Mesodermal cell (in vitro differentiated cells): ENCODE results near the gene ESRRG.

Source experiments
- H3K27ac ChIP-seq: 2 replicates; pipeline ENCODE4 v1.7.0; 2013; ENCODE audit warnings: mild to moderate bottlenecking, low read depth, low read length, moderate library complexity; ENCODE audit not compliant: severe bottlenecking
- H3K36me3 ChIP-seq: 2 replicates; pipeline ENCODE4 v1.7.1; 2013; ENCODE audit warnings: mild to moderate bottlenecking, low read length, moderate library complexity; ENCODE audit not compliant: control insufficient read depth, insufficient read depth
- H3K4me1 ChIP-seq: one replicate; pipeline ENCODE4 v1.7.1; 2013; ENCODE audit warnings: mild to moderate bottlenecking, low read length; ENCODE audit not compliant: insufficient read depth, control insufficient read depth, poor library complexity, severe bottlenecking
- H3K4me3 ChIP-seq: 2 replicates; pipeline ENCODE4 v1.7.0; 2013; ENCODE audit warnings: low read length, control low read depth, mild to moderate bottlenecking; ENCODE audit not compliant: insufficient read depth, poor library complexity, severe bottlenecking; ENCODE audit errors: extremely low read depth
- H3K9me3 ChIP-seq: 2 replicates; pipeline ENCODE4 v1.7.1; 2013; ENCODE audit warnings: mild to moderate bottlenecking, low read length, moderate library complexity; ENCODE audit not compliant: control insufficient read depth
- WGBS, 2 experiments: methylation state at CpG; one replicate each; pipeline ENCODE4 v1.1.5; 2013; ENCODE audit warnings: missing lambda C conversion rate in 2 of 2; ENCODE audit not compliant: insufficient coverage in 2 of 2; 5-methylcytosine and 5-hydroxymethylcytosine counted together

The ESRRG gene

DNA sequence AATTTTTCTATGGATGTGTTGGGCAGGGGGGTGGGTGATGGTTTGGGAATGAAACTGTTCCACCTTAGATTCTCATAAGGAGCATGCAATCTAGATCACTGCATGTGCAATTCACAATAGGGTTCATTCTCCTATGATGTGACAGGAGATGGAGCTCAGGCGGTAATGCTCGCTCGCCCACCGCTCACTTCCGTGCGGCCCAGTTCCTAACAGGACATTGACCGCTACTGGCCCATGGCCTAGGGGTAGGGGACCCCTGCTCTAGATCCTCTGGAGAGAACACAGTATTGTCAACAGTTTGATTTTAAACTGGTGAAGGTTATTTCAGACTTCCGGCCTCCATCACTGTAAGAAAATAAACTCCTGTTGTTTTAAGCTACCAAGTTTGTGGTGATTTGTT is 245.0 kb downstream of the ESRRG start:
- no peaks in the 10 kb centered on the region for H3K9me3 ChIP-seq
- H3K27ac ChIP-seq: no peak overlapping the region
- H3K36me3 ChIP-seq: no peaks in the 10 kb centered on the region
- WGBS, 2 experiments: 94 to 100% methylated on average over 4 to 7 of the region's 8 CpGs
- no peak overlapping the region for H3K4me3 ChIP-seq
- peaks cover 2% of the 10 kb centered on the region for H3K4me1 ChIP-seq

DNA sequence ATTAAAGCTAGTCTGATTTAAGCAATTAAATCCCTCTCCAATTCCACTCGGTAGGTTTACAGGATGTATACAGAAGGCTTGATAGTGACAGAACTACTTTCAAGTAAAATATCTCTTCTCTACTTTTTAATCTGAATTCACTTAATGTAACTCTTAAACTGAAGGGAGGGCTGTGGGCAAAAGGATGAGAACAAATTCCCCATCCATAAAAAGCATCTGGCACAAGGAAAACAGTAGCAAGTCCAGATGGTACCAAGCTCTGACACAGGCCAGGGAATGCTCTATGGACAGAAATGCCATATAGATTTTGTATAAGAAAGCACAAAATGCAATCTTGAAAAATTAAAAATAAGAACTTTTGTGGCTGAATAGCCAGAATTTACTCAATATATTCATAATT is 246.9 kb downstream of the ESRRG start:
- WGBS, 2 experiments: no CpG with 5 or more reads among the region's 1 CpG

DNA sequence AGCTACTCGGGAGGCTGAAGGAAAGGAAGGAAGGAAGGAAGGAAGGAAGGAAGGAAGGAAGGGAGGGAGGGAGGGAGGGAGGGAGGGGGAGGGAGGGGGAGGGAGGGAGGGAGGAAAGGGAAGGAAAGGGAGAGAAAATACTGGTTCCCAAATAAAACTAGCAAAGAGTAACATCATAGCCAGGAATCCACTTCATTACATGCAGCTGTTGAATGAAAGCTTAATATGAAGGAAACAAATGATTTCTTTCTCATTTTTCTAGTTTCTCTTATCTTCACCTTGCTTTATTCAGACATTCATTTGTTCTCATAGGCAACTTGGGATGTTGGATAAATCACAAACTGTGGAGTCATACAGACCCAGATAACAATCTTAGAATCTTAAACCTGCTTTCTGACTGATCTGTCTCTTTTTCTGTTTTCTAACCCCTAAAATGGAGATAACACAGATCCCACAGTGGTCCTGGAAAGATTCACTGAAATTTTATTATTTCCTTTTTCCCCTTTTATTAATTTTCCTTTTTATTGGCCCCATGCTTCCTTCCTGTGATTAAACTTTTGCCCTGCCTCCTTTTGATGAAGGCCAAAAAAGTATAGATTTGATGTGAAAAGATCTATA is 247.5 kb downstream of the ESRRG start:
- Histone ChIP-seq H3K4me1 (peaks cover 2% of the 10 kb centered on the region), H3K9me3 (no peaks in the 10 kb centered on the region), H3K4me3 (no peak overlapping the region), H3K27ac (no peak overlapping the region), H3K36me3 (no peaks in the 10 kb centered on the region)
- no CpG with 5 or more reads among the region's 1 CpG for WGBS, 2 experiments

More for the DNA sequence above, 246.9 kb downstream of the ESRRG start:
- H3K9me3 ChIP-seq: no peaks in the 10 kb centered on the region
- no peaks in the 10 kb centered on the region for H3K36me3 ChIP-seq
- peaks cover 2% of the 10 kb centered on the region for H3K4me1 ChIP-seq
- H3K27ac ChIP-seq: no peak overlapping the region
- H3K4me3 ChIP-seq: no peak overlapping the region

DNA sequence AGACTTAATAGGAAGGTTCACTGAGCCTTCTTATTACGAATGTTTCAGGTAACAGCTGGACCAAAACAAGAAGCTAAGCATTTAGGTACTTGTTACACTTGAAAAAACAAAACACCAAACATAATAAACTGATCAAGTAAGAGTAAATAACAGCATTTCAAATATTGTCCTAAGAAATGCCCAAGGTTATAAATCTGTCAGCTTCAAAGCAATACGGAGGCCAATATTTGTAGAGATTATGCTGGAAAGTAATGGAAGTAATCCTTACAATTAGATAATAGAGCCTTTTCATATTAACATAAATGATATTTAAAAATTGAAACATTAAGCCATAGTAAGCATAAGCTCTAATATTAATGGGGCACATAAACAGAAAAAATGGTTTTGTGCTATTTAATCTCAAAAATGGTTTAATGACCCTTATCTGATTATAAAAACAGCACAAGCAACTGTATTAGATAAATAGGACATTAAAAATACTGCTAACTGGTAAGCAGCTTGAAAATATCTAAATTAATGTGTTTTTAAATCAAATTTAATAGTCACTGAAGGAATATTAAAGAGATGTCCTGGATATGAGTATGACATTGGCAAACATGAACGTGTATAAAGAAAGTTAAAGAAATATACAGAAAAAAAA is 256.9 kb downstream of the ESRRG start:
- H3K9me3 ChIP-seq: no peaks in the 10 kb centered on the region
- WGBS, 2 experiments: no CpG with 5 or more reads among the region's 3 CpGs
- peaks cover 16% of the 10 kb centered on the region for H3K4me1 ChIP-seq
- H3K27ac ChIP-seq: no peak overlapping the region
- no peaks in the 10 kb centered on the region for H3K36me3 ChIP-seq
- H3K4me3 ChIP-seq: no peak overlapping the region

DNA sequence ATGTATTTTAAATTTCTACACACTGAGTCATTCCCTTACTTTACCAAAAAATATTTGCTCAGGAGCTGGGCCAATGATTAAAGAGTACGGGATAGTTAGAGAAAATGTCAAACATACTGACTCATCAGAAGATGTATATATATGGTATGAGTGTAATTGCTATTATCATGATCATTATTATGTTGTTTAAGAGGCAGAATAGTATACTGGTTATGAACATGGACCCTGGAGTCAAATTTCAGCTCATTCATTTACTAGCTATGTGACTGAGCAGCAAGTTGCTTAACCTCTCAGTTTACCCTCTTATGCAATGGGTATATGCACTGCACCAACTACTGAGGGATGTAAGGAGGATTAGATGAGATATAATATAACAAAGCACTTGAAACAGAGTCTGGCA is 258.7 kb downstream of the ESRRG start:
- Histone ChIP-seq H3K4me1 (peaks cover 19% of the 10 kb centered on the region), H3K36me3 (no peaks in the 10 kb centered on the region), H3K9me3 (no peaks in the 10 kb centered on the region), H3K4me3 (no peak overlapping the region), H3K27ac (no peak overlapping the region)
- WGBS, 2 experiments: no CpG with 5 or more reads among the region's 1 CpG

DNA sequence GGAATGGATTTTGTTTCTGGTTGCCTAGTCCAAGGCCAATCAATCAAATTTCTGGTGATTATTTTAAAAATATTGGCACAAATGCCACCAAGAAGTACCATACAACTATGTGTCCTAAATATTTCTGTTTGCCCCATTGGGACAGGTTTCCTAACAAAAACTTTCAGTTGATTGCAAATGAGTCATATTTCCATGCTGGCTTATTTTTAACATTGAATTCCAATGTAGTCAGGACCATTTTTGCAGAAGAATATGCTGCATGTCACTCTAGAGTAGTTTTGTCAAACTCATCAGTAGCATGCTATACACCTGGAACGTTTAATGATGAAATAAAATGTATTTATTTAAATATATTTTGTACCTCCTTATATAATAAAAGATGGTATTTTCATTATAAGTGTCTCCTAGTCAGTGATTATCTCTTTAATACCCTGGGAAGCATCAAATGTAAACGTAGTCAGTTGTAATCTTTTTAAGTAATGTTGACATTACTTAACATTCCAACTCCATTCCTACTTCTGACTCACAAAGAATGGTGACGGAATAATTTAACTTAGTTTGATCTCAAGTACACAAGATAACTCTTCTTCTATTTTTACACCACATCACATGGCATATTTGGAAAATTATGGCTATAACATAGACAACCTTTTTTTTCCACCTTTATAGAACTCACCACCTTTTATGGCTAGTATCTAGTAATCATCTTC is 261.0 kb downstream of the ESRRG start:
- no peaks in the 10 kb centered on the region for H3K36me3 ChIP-seq
- H3K4me1 ChIP-seq: peaks cover 24% of the 10 kb centered on the region
- no peaks in the 10 kb centered on the region for H3K9me3 ChIP-seq
- no peak overlapping the region for H3K4me3 ChIP-seq
- WGBS, 2 experiments: no CpG with 5 or more reads among the region's 3 CpGs
- peak overlapping the region; percentile 44 for H3K27ac ChIP-seq

DNA sequence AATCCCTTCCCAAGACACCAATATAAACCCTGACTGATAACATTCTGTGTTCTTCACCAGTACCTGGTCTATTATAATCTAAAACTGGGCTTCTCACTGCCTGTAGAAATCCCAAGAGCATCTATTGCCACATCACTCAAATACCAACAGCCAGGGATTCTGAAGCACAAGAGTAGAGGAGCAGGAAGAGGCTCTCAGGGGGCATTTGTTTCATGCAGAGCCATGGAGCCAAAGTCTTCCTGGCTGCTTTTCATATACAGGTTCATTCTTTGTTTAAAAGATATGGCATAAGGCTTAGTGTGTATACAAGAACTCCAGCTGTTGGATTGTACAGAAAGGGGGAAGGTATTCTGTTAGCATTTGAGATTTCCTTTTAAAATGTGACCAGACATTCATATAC is 261.8 kb downstream of the ESRRG start:
- Histone ChIP-seq H3K27ac (peak overlapping the region; percentile 39), H3K4me3 (no peak overlapping the region), H3K9me3 (no peaks in the 10 kb centered on the region), H3K4me1 (peaks cover 27% of the 10 kb centered on the region), H3K36me3 (no peaks in the 10 kb centered on the region)

DNA sequence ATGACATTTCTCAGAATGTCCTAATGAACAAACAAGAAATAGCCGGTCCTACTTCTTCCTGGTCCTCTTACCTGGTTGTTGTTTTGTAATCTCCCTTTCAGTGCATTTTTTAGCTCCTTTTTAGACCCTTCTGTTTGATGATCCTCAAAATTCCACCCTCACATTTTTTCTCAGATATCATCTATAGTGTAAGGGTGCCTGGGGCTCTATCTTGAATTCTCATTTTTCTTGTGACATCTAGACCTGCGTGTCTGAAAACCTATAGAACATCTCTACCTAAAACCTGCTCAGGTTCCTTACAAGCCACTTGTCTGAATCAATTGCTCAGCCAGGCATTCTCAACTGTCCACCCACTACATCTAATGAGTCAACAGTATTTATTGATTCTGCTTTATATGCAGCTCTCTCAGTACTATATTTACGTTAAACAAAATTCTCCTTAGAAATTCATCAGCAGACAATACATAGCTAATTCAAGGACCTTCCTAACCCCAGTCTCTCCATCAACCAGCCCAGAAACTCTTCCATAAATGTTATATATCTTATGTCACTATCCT is 263.5 kb downstream of the ESRRG start:
- no peaks in the 10 kb centered on the region for H3K9me3 ChIP-seq
- H3K4me1 ChIP-seq: peaks cover 27% of the 10 kb centered on the region
- no peak overlapping the region for H3K4me3 ChIP-seq
- no peak overlapping the region for H3K27ac ChIP-seq
- H3K36me3 ChIP-seq: no peaks in the 10 kb centered on the region
- WGBS, 2 experiments: 91 to 92% methylated on average over 2 to 3 of the region's 3 CpGs

DNA sequence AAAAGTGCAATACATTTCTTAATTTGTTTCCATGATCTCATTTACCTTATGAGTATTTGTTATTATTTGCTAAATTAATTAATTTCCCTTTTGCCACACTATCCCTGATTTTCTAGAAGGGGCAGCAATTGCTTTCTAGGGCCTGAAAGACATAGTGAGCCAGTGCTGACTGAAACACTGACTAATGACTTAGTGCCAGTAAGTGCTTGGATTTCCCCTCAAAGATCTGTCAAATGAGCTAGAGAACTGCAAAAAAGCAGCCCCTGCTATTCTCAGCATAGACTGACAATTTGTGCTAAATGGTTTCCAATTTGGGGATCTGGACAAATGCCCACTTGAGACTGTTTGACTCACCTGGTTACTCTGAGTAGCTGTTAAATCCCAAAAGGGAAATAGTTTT is 264.4 kb downstream of the ESRRG start:
- no peak overlapping the region for H3K27ac ChIP-seq
- H3K4me1 ChIP-seq: peaks cover 27% of the 10 kb centered on the region
- H3K4me3 ChIP-seq: no peak overlapping the region
- H3K36me3 ChIP-seq: no peaks in the 10 kb centered on the region
- H3K9me3 ChIP-seq: no peaks in the 10 kb centered on the region

DNA sequence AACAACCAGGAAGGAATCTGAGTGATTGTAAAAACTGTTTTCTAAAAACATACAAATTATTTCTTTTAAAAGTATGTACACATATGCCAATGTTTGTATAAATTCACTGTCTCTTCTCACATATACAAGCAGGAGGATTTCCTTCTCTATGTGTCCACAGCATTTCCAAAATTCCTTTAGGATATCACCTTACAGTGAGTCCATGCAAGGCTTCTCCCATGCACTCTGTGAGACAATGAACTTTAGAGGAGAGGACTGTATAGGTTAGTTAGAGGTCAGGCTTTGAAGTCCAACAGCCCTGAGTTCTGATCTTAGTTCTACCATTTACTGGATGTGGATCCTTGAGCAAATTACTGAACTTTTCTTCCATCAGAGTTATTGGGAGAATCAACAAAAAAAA is 265.9 kb downstream of the ESRRG start:
- H3K4me1 ChIP-seq: peaks cover 17% of the 10 kb centered on the region
- H3K4me3 ChIP-seq: no peak overlapping the region
- H3K27ac ChIP-seq: peak overlapping the region; percentile 32
- H3K36me3 ChIP-seq: no peaks in the 10 kb centered on the region
- no peaks in the 10 kb centered on the region for H3K9me3 ChIP-seq

DNA sequence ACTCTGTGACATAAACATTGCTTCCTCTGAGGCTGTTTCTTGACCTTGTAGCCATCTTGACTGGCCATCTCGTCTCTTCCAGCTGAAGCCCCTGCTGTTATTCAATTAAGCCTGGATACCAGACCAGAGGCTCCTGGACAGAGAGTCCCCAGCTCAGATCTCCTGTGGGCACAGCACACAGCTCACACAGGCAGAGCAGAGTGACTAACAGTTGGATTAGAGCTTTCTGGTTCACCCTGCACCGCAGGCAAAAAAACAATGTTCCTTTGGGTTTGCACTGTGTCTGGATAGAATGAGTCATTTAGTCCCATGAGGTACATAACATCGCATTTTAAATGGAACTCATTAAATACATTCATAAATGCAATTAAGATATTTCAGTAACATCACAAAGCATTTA is 266.5 kb downstream of the ESRRG start:
- WGBS, 2 experiments: 57 to 64% methylated on average over 2 of the region's 3 CpGs
- Histone ChIP-seq H3K27ac (peak overlapping the region; percentile 32), H3K4me1 (peaks cover 15% of the 10 kb centered on the region), H3K36me3 (no peaks in the 10 kb centered on the region), H3K4me3 (no peak overlapping the region), H3K9me3 (no peaks in the 10 kb centered on the region)
